HUDEP-2 (cell line): ENCODE data around the gene FBRS.
"Not testable (repeated sequence)": the region's sequence is repeated elsewhere in the genome, so short reads cannot be mapped to it uniquely, and the experiment has no call there.

Source experiments
- DNase-seq, 76 experiments: peaks; one replicate each; lab custom pipeline; 2025; ENCODE audit not compliant: unreplicated experiment in 76 of 76; lab: John Stamatoyannopoulos, UW

Gene FBRS

GRCh38 chr16:30697264-30698138, 39.3 kb downstream of the FBRS start:
- DNase-seq, result peak in 10 of 76 experiments; percentile 87 to 98 (median 96)

DNA sequence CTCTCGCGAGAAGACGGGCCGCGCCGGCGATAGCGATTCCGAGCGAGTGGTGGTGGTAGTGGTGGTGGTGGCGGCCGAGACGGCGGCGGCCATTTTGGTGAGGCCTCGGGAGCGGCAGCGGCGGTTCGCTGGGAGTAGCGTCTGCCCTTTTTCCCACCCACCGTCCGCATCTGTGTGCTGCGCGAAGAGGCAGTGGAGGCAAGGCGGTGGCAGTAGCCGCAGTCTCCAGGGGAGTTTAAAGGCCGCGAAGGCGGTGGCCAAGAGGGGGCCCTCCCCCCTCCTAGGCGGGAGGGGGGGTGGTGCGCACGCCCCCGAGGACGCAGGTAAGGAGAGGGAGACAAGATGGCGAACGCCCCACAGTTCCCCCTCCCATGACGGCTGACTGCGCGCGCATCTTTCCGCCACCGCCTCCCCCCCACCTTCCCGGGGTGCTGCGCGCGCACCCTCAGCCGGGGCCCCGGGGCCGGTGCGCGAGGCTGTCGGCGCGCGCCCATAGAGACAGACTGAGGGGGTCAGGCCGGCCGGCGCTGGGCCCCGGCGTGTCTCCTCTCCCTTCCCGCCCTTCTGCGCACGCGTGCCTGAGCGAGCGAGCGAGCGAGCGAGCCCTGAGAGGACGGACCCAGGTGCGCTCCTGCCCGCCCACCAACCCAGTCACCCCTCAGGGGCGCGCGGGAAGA, 40.0 kb downstream of the FBRS start:
- DNase-seq, result peak; percentile 33 to 98 (median 95)

- peak in 69 of 76 experiments; percentile 31 to 93 (median 78) for DNase-seq
Observed at GRCh38 chr16:30698816-30699614, 40.8 kb downstream of the FBRS start, which contains the start of gene SRCAP. TSS of gene SRCAP (plus strand) at chr16:30699171. CDS start at chr16:30700825, 1,654 bp downstream.

GRCh38 chr16:30699615-30700099, 41.4 kb downstream of the FBRS start:
- DNase-seq, result no peak

DNA sequence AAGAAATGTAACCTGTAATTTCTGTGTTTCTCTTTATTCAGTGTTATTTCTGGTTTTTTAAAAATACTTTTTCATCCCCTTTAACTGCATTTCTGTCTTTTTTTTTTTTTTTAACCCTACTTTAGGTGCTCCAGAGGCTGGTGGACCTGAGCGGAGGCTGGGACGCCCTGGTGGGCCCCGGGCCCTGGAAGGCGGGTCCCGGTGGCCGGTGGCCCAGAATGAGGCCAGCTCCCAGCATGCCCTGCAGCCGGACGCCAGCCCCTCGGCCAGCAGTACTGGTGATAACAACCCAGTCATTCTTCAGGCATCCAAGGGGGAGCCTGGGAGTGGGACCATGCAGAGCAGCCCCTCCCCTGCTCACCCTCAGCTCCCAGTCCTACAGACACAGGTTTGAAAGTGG, 42.3 kb downstream of the FBRS start:
- peak in 1 of 76 experiments; percentile 4 for DNase-seq

DNA sequence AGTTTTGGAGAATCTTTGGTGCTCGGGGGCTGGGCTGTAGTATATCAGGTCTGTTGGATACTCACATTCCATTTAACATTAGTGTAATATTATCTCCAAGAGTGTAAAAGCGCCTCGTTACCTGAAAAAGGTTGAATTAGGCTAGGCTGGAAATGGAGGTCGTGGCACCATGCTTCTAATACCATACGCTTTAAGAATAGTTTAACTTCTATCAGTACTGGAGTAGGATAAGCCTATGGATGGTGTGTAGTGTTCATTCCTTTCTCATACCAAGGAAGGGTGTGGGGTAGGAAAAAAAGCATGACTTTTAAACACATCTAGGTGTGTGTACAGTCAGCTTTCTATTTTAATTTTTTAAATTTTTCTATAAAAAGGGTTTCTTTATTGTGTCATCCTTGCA, 42.7 kb downstream of the FBRS start:
- no peak for DNase-seq

DNA sequence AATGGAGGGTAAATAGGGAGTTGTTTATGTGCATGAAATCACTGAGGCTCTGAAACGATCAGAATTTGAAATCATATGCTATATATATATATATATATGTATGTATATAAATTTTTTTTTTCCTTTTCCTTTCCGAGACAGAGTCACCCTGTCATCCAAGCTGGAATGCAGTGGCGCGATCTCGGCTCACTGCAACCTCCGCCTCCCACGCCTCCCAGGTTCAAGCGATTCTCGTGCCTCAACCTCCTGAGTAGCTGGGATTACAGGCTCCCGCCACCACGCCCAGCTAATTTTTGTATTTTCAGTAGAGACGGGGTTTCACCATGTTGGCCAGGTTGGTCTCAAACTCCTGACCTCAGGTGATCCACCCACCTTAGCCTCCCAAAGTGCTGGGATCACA, 44.8 kb downstream of the FBRS start:
- not testable (repeated sequence) for DNase-seq

DNA sequence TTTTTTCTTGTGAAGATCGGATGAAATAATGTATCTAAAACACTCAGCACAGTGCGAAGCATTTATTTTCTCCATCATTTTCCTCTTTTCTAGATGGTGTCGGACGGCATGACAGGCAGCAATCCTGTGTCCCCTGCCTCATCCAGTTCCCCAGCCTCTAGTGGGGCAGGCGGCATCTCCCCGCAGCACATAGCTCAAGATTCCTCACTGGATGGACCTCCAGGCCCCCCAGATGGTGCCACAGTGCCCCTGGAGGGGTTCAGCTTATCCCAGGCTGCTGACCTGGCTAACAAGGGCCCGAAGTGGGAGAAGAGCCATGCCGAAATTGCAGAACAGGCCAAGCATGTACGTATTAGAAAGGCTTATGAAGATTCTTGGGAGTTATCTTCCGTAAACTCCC, 45.7 kb downstream of the FBRS start:
- DNase-seq, result no peak

- DNase-seq, result no peak
Observed at GRCh38 chr16:30706046-30706445, 47.8 kb downstream of the FBRS start.

DNA sequence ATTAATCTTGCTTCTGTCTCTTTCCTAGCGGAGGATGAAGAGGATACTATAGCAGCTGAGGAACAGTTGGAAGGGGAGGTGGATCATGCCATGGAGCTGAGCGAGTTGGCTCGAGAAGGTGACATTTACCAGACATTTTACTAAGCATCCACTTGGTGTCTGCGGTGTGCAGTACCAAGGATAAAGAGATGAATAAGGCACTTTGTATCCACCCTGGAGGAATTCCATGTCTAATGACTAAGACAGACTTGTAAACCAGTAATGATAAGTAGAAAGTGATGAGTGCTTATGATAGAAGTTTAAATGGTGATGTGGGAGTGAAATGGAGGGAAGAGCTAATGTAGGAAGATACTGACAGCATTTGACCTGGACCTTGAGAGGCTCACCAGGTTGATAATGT, 52.7 kb downstream of the FBRS start:
- DNase-seq, result no peak

DNA sequence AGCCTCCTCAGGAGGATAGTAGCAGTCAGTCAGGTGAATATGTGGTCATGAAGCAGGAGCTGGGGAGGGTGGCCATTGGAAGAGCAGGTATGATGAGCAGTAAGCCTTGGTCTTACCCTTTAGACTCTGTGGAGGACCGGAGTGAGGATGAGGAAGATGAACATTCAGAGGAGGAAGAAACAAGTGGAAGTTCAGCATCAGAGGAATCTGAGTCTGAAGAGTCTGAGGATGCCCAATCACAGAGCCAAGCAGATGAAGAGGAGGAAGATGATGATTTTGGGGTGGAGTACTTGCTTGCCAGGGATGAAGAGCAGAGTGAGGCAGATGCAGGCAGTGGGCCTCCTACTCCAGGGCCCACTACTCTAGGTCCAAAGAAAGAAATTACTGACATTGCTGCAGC, 53.5 kb downstream of the FBRS start:
- DNase-seq, result no peak

GRCh38 chr16:30715750-30716445, 57.7 kb downstream of the FBRS start:
- DNase-seq, result no peak

DNA sequence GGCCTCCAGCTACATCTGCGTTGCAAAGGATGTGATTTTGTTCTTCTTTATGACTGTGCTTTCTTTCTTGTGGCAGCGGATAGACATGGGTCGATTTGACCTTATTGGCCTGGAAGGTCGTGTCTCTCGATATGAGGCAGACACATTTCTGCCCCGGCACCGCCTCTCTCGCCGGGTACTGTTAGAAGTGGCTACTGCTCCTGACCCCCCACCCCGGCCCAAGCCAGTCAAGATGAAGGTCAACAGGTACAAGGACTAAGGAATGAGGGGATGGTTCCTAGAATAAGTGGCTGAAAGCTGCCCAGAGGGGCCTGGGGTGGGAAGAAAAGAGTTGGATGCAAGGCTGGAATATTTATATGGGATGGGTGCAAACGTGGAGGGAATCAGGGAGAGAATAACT, 61.9 kb downstream of the FBRS start:
- no peak for DNase-seq
